Astrocyte (in vitro differentiated cells and primary cell): ENCODE data around the gene GCHFR. TPM values are rescaled to one million over a fixed set of nuclear protein-coding genes. Genes with fewer than 3 reads are reported as not detected.

Experiments
- DNase-seq: peaks from one replicate; pipeline ENCODE4 v3.0.0-alpha.2; 2010; ENCODE audit warnings: low read depth
- FAIRE-seq: peaks from 2 replicates; lab custom pipeline; 2011; peaks lifted over from hg19 to GRCh38; lab: Jason Lieb, UNC
- H2AFZ ChIP-seq: 2 replicates; pipeline ENCODE4 v1.6.0; 2012; ENCODE audit warnings: low read depth, low read length, inconsistent platforms
- H3K27ac ChIP-seq: 2 replicates; pipeline ENCODE4 v1.5.1; 2011; ENCODE audit warnings: low read depth, low read length, inconsistent platforms
- H3K27me3 ChIP-seq: 2 replicates; pipeline ENCODE4 v1.6.0; 2011; ENCODE audit warnings: low read length, inconsistent platforms; ENCODE audit not compliant: insufficient read depth
- H3K36me3 ChIP-seq: 2 replicates; pipeline ENCODE4 v1.5.1; 2011; ENCODE audit warnings: low read length, inconsistent platforms; ENCODE audit not compliant: insufficient read depth
- H3K4me1 ChIP-seq: 2 replicates; pipeline ENCODE4 v1.5.1; 2011; ENCODE audit warnings: low read length, inconsistent platforms; ENCODE audit not compliant: insufficient read depth
- H3K4me2 ChIP-seq: 2 replicates; pipeline ENCODE4 v1.6.0; 2012; ENCODE audit warnings: low read length, inconsistent platforms
- H3K4me3 ChIP-seq: 2 replicates; pipeline ENCODE4 v1.5.1; 2011; ENCODE audit warnings: low read depth, mild to moderate bottlenecking, low read length, inconsistent platforms; ENCODE audit not compliant: insufficient read depth
- H3K79me2 ChIP-seq: 2 replicates; pipeline ENCODE4 v1.6.0; 2012; ENCODE audit warnings: mild to moderate bottlenecking, low read length, inconsistent platforms; ENCODE audit not compliant: insufficient read depth
- H3K9ac ChIP-seq: 2 replicates; pipeline ENCODE4 v1.6.0; 2012; ENCODE audit warnings: mild to moderate bottlenecking, low read length, inconsistent platforms
- H3K9me3 ChIP-seq: 2 replicates; pipeline ENCODE4 v1.5.1; 2012; ENCODE audit warnings: low read depth, mild to moderate bottlenecking, low read length, inconsistent platforms; ENCODE audit not compliant: insufficient read depth
- H4K20me1 ChIP-seq: 2 replicates; pipeline ENCODE4 v1.6.0; 2012; ENCODE audit warnings: low read length, inconsistent platforms; ENCODE audit not compliant: insufficient read depth
- H3K27ac Mint-ChIP-seq: one replicate; pipeline ENCODE4 v1.8.0; 2021; ENCODE audit warnings: mild to moderate bottlenecking, mixed read lengths; ENCODE audit not compliant: unreplicated experiment
- H3K27me3 Mint-ChIP-seq: one replicate; pipeline ENCODE4 v1.8.0; 2021; ENCODE audit warnings: low read depth, mixed read lengths; ENCODE audit not compliant: unreplicated experiment
- H3K36me3 Mint-ChIP-seq: one replicate; pipeline ENCODE4 v1.8.0; 2021; ENCODE audit warnings: low read depth, mixed read lengths; ENCODE audit not compliant: unreplicated experiment
- H3K4me1 Mint-ChIP-seq: one replicate; pipeline ENCODE4 v1.8.0; 2021; ENCODE audit warnings: low read depth, mixed read lengths; ENCODE audit not compliant: unreplicated experiment
- H3K4me3 Mint-ChIP-seq: one replicate; pipeline ENCODE4 v1.8.0; 2021; ENCODE audit warnings: mild to moderate bottlenecking, moderate library complexity, mixed read lengths; ENCODE audit not compliant: unreplicated experiment
- H3K9me3 Mint-ChIP-seq: one replicate; pipeline ENCODE4 v1.8.0; 2021; ENCODE audit warnings: mild to moderate bottlenecking, mixed read lengths; ENCODE audit not compliant: unreplicated experiment
- EZH2 ChIP-seq: IDR thresholded peaks from 2 replicates; pipeline ENCODE4 v1.6.1; 2012; ENCODE audit warnings: mild to moderate bottlenecking, low read length, inconsistent platforms; ENCODE audit not compliant: insufficient read depth
- total RNA-seq: library from RNA; stranded (reverse); gene quantifications from 2 replicates; pipeline ENCODE4 v1.2.1, GENCODE V29; 2021
- TF ChIP-seq, protein P1 (sequence below): IDR thresholded peaks from 2 replicates; pipeline ENCODE4 v1.5.1; 2011; ENCODE audit warnings: low read depth, mild to moderate bottlenecking, inconsistent platforms, low read length, moderate library complexity; ENCODE audit not compliant: insufficient read depth

The GCHFR gene
- total RNA-seq, 1 donor from 2014 or later, result 7.3 TPM

DNA sequence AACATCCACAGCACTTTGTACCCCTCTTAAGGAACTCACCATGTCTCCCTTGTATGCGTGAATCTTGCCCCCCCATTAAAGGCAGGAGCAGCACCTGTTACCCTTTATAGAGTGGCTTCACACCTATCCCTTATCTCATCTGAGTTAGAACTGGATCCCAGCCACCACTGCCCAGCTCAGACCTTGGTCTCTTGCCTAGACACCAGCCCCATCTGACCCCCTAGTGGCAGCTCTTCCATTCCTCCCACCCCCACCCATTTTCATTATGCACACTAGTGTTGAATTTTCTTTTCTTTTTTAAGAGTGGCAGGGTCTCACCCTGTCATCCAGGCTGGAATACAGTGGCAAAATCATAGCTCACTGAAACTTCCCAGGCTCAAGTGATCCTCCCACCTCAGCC, 39.8 kb downstream of the GCHFR start:
- Mint-ChIP-seq H3K27ac (no peak overlapping the region), H3K27me3 (no peaks in the 10 kb centered on the region), H3K4me1 (peaks cover 8% of the 10 kb centered on the region), H3K4me3 (no peak overlapping the region), H3K36me3 (peaks cover 1% of the 10 kb centered on the region), H3K9me3 (no peaks in the 10 kb centered on the region)
- peaks cover 14% of the 10 kb centered on the region for H3K4me1 ChIP-seq
- H3K4me3 ChIP-seq, result no peak overlapping the region
- FAIRE-seq (no peak), DNase-seq (no peak)
- no peak overlapping the region for H3K27ac ChIP-seq
- no peak overlapping the region for H2AFZ ChIP-seq
- H3K79me2 ChIP-seq, result peaks cover 59% of the 10 kb centered on the region
- H3K9me3 ChIP-seq, result no peaks in the 10 kb centered on the region
- H3K27me3 ChIP-seq, result no peaks in the 10 kb centered on the region
- TF ChIP-seq, protein P1, sequence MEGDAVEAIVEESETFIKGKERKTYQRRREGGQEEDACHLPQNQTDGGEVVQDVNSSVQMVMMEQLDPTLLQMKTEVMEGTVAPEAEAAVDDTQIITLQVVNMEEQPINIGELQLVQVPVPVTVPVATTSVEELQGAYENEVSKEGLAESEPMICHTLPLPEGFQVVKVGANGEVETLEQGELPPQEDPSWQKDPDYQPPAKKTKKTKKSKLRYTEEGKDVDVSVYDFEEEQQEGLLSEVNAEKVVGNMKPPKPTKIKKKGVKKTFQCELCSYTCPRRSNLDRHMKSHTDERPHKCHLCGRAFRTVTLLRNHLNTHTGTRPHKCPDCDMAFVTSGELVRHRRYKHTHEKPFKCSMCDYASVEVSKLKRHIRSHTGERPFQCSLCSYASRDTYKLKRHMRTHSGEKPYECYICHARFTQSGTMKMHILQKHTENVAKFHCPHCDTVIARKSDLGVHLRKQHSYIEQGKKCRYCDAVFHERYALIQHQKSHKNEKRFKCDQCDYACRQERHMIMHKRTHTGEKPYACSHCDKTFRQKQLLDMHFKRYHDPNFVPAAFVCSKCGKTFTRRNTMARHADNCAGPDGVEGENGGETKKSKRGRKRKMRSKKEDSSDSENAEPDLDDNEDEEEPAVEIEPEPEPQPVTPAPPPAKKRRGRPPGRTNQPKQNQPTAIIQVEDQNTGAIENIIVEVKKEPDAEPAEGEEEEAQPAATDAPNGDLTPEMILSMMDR, result no peak
- TF ChIP-seq EZH2, result no peak
- H3K4me2 ChIP-seq, result no peak overlapping the region
- no peaks in the 10 kb centered on the region for H3K36me3 ChIP-seq
- H4K20me1 ChIP-seq, result peaks cover 19% of the 10 kb centered on the region
- H3K9ac ChIP-seq, result no peak overlapping the region

DNA sequence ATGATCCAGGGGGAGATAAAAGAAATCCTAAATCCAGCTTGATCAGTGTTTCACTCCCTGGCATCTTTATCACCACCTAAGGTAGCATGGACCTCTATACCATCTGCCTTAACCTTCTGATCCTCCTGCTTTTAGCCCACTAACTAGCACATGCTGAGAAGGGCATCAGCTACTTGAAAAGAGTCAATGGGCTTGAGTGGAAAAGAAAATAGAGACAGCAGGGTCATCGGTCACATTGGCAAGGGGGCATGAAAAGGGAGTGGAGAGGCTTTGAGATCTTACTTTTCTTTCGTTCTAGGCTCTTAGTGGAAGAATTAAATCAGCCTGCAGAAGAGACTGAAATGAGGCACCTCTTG, 42.8 kb downstream of the GCHFR start:
- Mint-ChIP-seq H3K9me3 (no peaks in the 10 kb centered on the region), H3K4me3 (peak overlapping the region; percentile 92), H3K27me3 (no peaks in the 10 kb centered on the region), H3K4me1 (peaks cover 8% of the 10 kb centered on the region), H3K27ac (peak overlapping the region; percentile 84), H3K36me3 (no peaks in the 10 kb centered on the region)
- Histone ChIP-seq H3K9ac (peak overlapping the region; percentile 93), H3K27ac (peak overlapping the region; percentile 79), H3K79me2 (peaks cover 55% of the 10 kb centered on the region), H3K36me3 (peaks cover 4% of the 10 kb centered on the region), H4K20me1 (peaks cover 19% of the 10 kb centered on the region), H2AFZ (peak overlapping the region; percentile 99), H3K4me2 (peak overlapping the region; percentile 88), H3K9me3 (no peaks in the 10 kb centered on the region), H3K4me3 (peak overlapping the region; percentile 97), H3K27me3 (no peaks in the 10 kb centered on the region), H3K4me1 (peaks cover 14% of the 10 kb centered on the region)
- FAIRE-seq, result no peak
- DNase-seq, result no peak
- TF ChIP-seq, protein P1, result no peak
- no peak for TF ChIP-seq EZH2

- Histone ChIP-seq H4K20me1 (peaks cover 15% of the 10 kb centered on the region), H3K9ac (peak within 1 kb of the TSS; percentile 93), H3K27me3 (no peaks in the 10 kb centered on the region), H3K27ac (peak within 1 kb of the TSS; percentile 79), H3K4me1 (peaks cover 14% of the 10 kb centered on the region), H3K4me2 (peak within 1 kb of the TSS; percentile 88), H2AFZ (peak within 1 kb of the TSS; percentile 99), H3K4me3 (peak within 1 kb of the TSS; percentile 97), H3K9me3 (no peaks in the 10 kb centered on the region), H3K79me2 (peaks cover 49% of the 10 kb centered on the region), H3K36me3 (peaks cover 4% of the 10 kb centered on the region)
- Mint-ChIP-seq H3K9me3 (no peaks in the 10 kb centered on the region), H3K27me3 (no peaks in the 10 kb centered on the region), H3K4me1 (peaks cover 8% of the 10 kb centered on the region), H3K4me3 (peak within 1 kb of the TSS; percentile 92), H3K36me3 (no peaks in the 10 kb centered on the region), H3K27ac (peak within 1 kb of the TSS; percentile 84)
- FAIRE-seq (peak; percentile 55), DNase-seq (peak; percentile 94)
- TF ChIP-seq EZH2, result no peak
- TF ChIP-seq, protein P1, result no peak
Observed at GRCh38 chr15:40807028-40807887, 43.4 kb downstream of the GCHFR start, which contains the start of the genes DNAJC17 and ZFYVE19. Gene DNAJC17, minus strand, starts transcription at chr15:40807473. Its CDS starts 27 bp downstream, at chr15:40807446. Gene ZFYVE19, plus strand, starts transcription at chr15:40807089. Its CDS starts 501 bp downstream, at chr15:40807590.
